CD4-positive, alpha-beta memory T cell (primary cell): Measurements from ENCODE around the gene NGEF. TPM values are rescaled to one million over a fixed set of nuclear protein-coding genes. Genes with fewer than 3 reads are reported as not detected.
A peak's percentile ranks its signal among the peaks of the same experiment; 100 is the strongest.

ENCODE experiments used
- CTCF ChIA-PET: fragments of 350-600 bp; sonication (Branson Sonifier 250); formaldehyde crosslinking; loops from one replicate; lab custom pipeline; 2021; ENCODE audit warnings: inconsistent platforms; ENCODE audit not compliant: partially characterized antibody; lab: Charles Lee
- POLR2A ChIA-PET: fragments of 350-600 bp; sonication (Branson Sonifier 250); formaldehyde crosslinking; loops from one replicate; lab custom pipeline; 2021; ENCODE audit not compliant: partially characterized antibody; lab: Charles Lee
- DNase-seq, 5 donors: peaks; one replicate each; pipeline versions ENCODE4 v3.0.0 to v3.0.0-alpha.2; 2020 to 2022; ENCODE audit warnings: mixed read lengths in 1 of 5
- H3K27ac ChIP-seq: one replicate; pipeline ENCODE4 v1.7.0; 2013; ENCODE audit warnings: low read depth, low read length
- H3K27me3 ChIP-seq: 2 replicates; pipeline ENCODE4 v1.7.0; 2013; ENCODE audit warnings: mild to moderate bottlenecking, low read length, moderate library complexity; ENCODE audit not compliant: insufficient read depth
- H3K36me3 ChIP-seq: 2 replicates; pipeline ENCODE4 v1.7.0; 2013; ENCODE audit warnings: mild to moderate bottlenecking, low read length, moderate library complexity; ENCODE audit not compliant: insufficient read depth
- H3K4me1 ChIP-seq: 2 replicates; pipeline ENCODE4 v1.7.0; 2013; ENCODE audit warnings: mild to moderate bottlenecking, low read length, moderate library complexity; ENCODE audit not compliant: insufficient read depth
- H3K4me3 ChIP-seq, 2 donors: one replicate each; pipeline ENCODE4 v1.7.0; 2013; ENCODE audit warnings: low read length in 2 of 2, mild to moderate bottlenecking in 1 of 2
- H3K9me3 ChIP-seq, 2 donors: one replicate each; pipeline ENCODE4 v1.7.0; 2013; ENCODE audit warnings: low read length in 2 of 2, control low read depth in 1 of 2; ENCODE audit not compliant: control insufficient read depth in 1 of 2
- H3K27ac Mint-ChIP-seq, 7 donors: one replicate each; pipeline ENCODE4 v1.8.0; 2020 to 2021; ENCODE audit warnings: mixed read lengths in 7 of 7, mild to moderate bottlenecking in 6 of 7, inconsistent platforms in 3 of 7, moderate library complexity in 3 of 7
- H3K27me3 Mint-ChIP-seq, 2 donors: one replicate each; pipeline ENCODE4 v1.8.0; 2020 to 2021; ENCODE audit warnings: mixed read lengths in 2 of 2
- H3K36me3 Mint-ChIP-seq, 2 donors: one replicate each; pipeline ENCODE4 v1.8.0; 2020 to 2021; ENCODE audit warnings: mixed read lengths in 2 of 2, inconsistent platforms in 1 of 2, mild to moderate bottlenecking in 1 of 2
- H3K4me1 Mint-ChIP-seq, 4 donors: one replicate each; pipeline ENCODE4 v1.8.0; 2020 to 2021; ENCODE audit warnings: mixed read lengths in 4 of 4, mild to moderate bottlenecking in 1 of 4
- H3K4me3 Mint-ChIP-seq, 8 donors: one replicate each; pipeline ENCODE4 v1.8.0; 2020 to 2021; ENCODE audit warnings: mixed read lengths in 8 of 8, mild to moderate bottlenecking in 7 of 8, moderate library complexity in 6 of 8, inconsistent platforms in 3 of 8
- H3K9me3 Mint-ChIP-seq, 8 donors: one replicate each; pipeline ENCODE4 v1.8.0; 2020 to 2021; ENCODE audit warnings: mixed read lengths in 8 of 8, mild to moderate bottlenecking in 5 of 8, inconsistent platforms in 3 of 8, moderate library complexity in 1 of 8
- intact Hi-C: fragments of 100-400 bp; cut with micrococcal nuclease; formaldehyde crosslinking; loops from one replicate; pipeline ENCODE4 v1.15.1; 2023
- polyA plus RNA-seq, 2 donors: library from polyadenylated mRNA; unstranded; fragments of 300-500 nt; fragmentation: Illumina TruSeq; gene quantifications; one replicate each; pipeline ENCODE4 v1.2.3, GENCODE V29; 2021
- total RNA-seq, 2 experiments: library from RNA; stranded (reverse); gene quantifications; one replicate each; pipeline ENCODE4 v1.2.3, GENCODE V29; 2021

The NGEF gene
- total and polyA plus RNA-seq, 4 experiments from 2014 or later: not detected

- H3K27ac ChIP-seq: no peak overlapping the region
- H3K4me1 ChIP-seq: no peaks in the 10 kb centered on the region
- intact Hi-C loops: no loop called here
- no peaks in the 10 kb centered on the region for H3K9me3 Mint-ChIP-seq
- no peak overlapping the region for H3K27ac Mint-ChIP-seq
- no peaks in the 10 kb centered on the region for H3K36me3 Mint-ChIP-seq
- H3K4me1 Mint-ChIP-seq: peaks cover 0 to 1% (median 0%) of the 10 kb centered on the region in 4 donors
- POLR2A ChIA-PET: no interaction called here
- no peak overlapping the region for H3K4me3 ChIP-seq
- peaks cover 4% of the 10 kb centered on the region for H3K27me3 ChIP-seq
- H3K36me3 ChIP-seq: no peaks in the 10 kb centered on the region
- CTCF ChIA-PET: no interaction called here
- DNase-seq: peak in 1 of 5 donors; percentile 12
- H3K27me3 Mint-ChIP-seq: peaks cover 17 to 20% of the 10 kb centered on the region in 2 donors
- no peak overlapping the region for H3K4me3 Mint-ChIP-seq
- H3K9me3 ChIP-seq: no peaks in the 10 kb centered on the region
Observed at GRCh38 chr2:232894251-232894650, 118.8 kb downstream of the NGEF start.

GRCh38 chr2:232893834-232894233, 119.2 kb downstream of the NGEF start:
- Mint-ChIP-seq H3K9me3 (no peaks in the 10 kb centered on the region), H3K4me1 (peaks cover 0 to 1% (median 0%) of the 10 kb centered on the region in 4 donors), H3K27me3 (peaks cover 17 to 20% of the 10 kb centered on the region in 2 donors), H3K4me3 (no peak overlapping the region), H3K36me3 (no peaks in the 10 kb centered on the region), H3K27ac (no peak overlapping the region)
- H3K4me1 ChIP-seq: no peaks in the 10 kb centered on the region
- no peaks in the 10 kb centered on the region for H3K36me3 ChIP-seq
- ChIA-PET POLR2A (no interaction called here), CTCF (no interaction called here)
- no peaks in the 10 kb centered on the region for H3K9me3 ChIP-seq
- H3K27ac ChIP-seq: no peak overlapping the region
- intact Hi-C loops: no loop called here
- H3K4me3 ChIP-seq: no peak overlapping the region
- DNase-seq: peak in 1 of 5 donors; percentile 20
- H3K27me3 ChIP-seq: peaks cover 4% of the 10 kb centered on the region

GRCh38 chr2:232892843-232893242, 120.2 kb downstream of the NGEF start:
- no peaks in the 10 kb centered on the region for H3K36me3 Mint-ChIP-seq
- peaks cover 17 to 22% of the 10 kb centered on the region in 2 donors for H3K27me3 Mint-ChIP-seq
- no peak overlapping the region for H3K27ac Mint-ChIP-seq
- CTCF ChIA-PET: no interaction called here
- peaks cover 4% of the 10 kb centered on the region for H3K27me3 ChIP-seq
- no peaks in the 10 kb centered on the region for H3K9me3 ChIP-seq
- no peak overlapping the region for H3K4me3 ChIP-seq
- H3K4me1 ChIP-seq: no peaks in the 10 kb centered on the region
- DNase-seq: peak in 1 of 5 donors; percentile 22
- H3K27ac ChIP-seq: no peak overlapping the region
- H3K4me3 Mint-ChIP-seq: no peak overlapping the region
- intact Hi-C loops: no loop called here
- H3K9me3 Mint-ChIP-seq: no peaks in the 10 kb centered on the region
- peaks cover 0 to 1% (median 0%) of the 10 kb centered on the region in 4 donors for H3K4me1 Mint-ChIP-seq
- POLR2A ChIA-PET: no interaction called here
- no peaks in the 10 kb centered on the region for H3K36me3 ChIP-seq

GRCh38 chr2:232892221-232892620, 120.8 kb downstream of the NGEF start:
- intact Hi-C loops: no loop called here
- H3K27ac ChIP-seq: no peak overlapping the region
- no peaks in the 10 kb centered on the region for H3K9me3 ChIP-seq
- ChIA-PET POLR2A (no interaction called here), CTCF (no interaction called here)
- DNase-seq: no peak
- no peaks in the 10 kb centered on the region for H3K36me3 ChIP-seq
- Mint-ChIP-seq H3K4me1 (peaks cover 0 to 1% (median 0%) of the 10 kb centered on the region in 4 donors), H3K9me3 (no peaks in the 10 kb centered on the region), H3K36me3 (no peaks in the 10 kb centered on the region), H3K4me3 (no peak overlapping the region), H3K27ac (no peak overlapping the region), H3K27me3 (peaks cover 17 to 22% of the 10 kb centered on the region in 2 donors)
- no peak overlapping the region for H3K4me3 ChIP-seq
- peaks cover 4% of the 10 kb centered on the region for H3K27me3 ChIP-seq
- no peaks in the 10 kb centered on the region for H3K4me1 ChIP-seq

- peaks cover 0 to 1% (median 0%) of the 10 kb centered on the region in 4 donors for H3K4me1 Mint-ChIP-seq
- intact Hi-C loops: no loop called here
- CTCF ChIA-PET: no interaction called here
Observed at GRCh38 chr2:232891621-232892071, 121.4 kb downstream of the NGEF start.

GRCh38 chr2:232890896-232891601, 122.0 kb downstream of the NGEF start:
- Mint-ChIP-seq H3K36me3 (no peaks in the 10 kb centered on the region), H3K4me3 (peak overlapping the region in 1 of 8 donors; percentile 35), H3K4me1 (peaks cover 0 to 1% (median 0%) of the 10 kb centered on the region in 4 donors), H3K27ac (no peak overlapping the region), H3K27me3 (peaks cover 17 to 22% of the 10 kb centered on the region in 2 donors), H3K9me3 (no peaks in the 10 kb centered on the region)
- Histone ChIP-seq H3K4me1 (no peaks in the 10 kb centered on the region), H3K27me3 (peaks cover 4% of the 10 kb centered on the region), H3K4me3 (no peak overlapping the region), H3K9me3 (no peaks in the 10 kb centered on the region), H3K36me3 (no peaks in the 10 kb centered on the region), H3K27ac (no peak overlapping the region)
- DNase-seq: peak in 1 of 5 donors; percentile 28
- intact Hi-C loops: no loop called here
- ChIA-PET POLR2A (no interaction called here), CTCF (no interaction called here)

More at GRCh38 chr2:232891621-232892071, 121.4 kb downstream of the NGEF start:
- no peaks in the 10 kb centered on the region for H3K4me1 ChIP-seq
- H3K27me3 ChIP-seq: peaks cover 4% of the 10 kb centered on the region
- POLR2A ChIA-PET: no interaction called here
- Mint-ChIP-seq H3K27me3 (peaks cover 17 to 22% of the 10 kb centered on the region in 2 donors), H3K4me3 (no peak overlapping the region), H3K27ac (no peak overlapping the region), H3K9me3 (no peaks in the 10 kb centered on the region), H3K36me3 (no peaks in the 10 kb centered on the region)
- DNase-seq: no peak
- no peaks in the 10 kb centered on the region for H3K9me3 ChIP-seq
- H3K27ac ChIP-seq: no peak overlapping the region
- no peaks in the 10 kb centered on the region for H3K36me3 ChIP-seq
- no peak overlapping the region for H3K4me3 ChIP-seq

- H3K27me3 Mint-ChIP-seq: peaks cover 17 to 22% of the 10 kb centered on the region in 2 donors
- CTCF ChIA-PET: no interaction called here
- peaks cover 0 to 1% (median 0%) of the 10 kb centered on the region in 4 donors for H3K4me1 Mint-ChIP-seq
- no peak overlapping the region for H3K4me3 ChIP-seq
- POLR2A ChIA-PET: no interaction called here
- intact Hi-C loops: no loop called here
- H3K4me1 ChIP-seq: no peaks in the 10 kb centered on the region
- no peaks in the 10 kb centered on the region for H3K36me3 ChIP-seq
- H3K4me3 Mint-ChIP-seq: no peak overlapping the region
- H3K27ac ChIP-seq: no peak overlapping the region
- no peak overlapping the region for H3K27ac Mint-ChIP-seq
- H3K36me3 Mint-ChIP-seq: no peaks in the 10 kb centered on the region
- DNase-seq: no peak
- H3K9me3 Mint-ChIP-seq: no peaks in the 10 kb centered on the region
- H3K27me3 ChIP-seq: peaks cover 4% of the 10 kb centered on the region
- H3K9me3 ChIP-seq: no peaks in the 10 kb centered on the region
Observed at GRCh38 chr2:232890536-232890895, 122.5 kb downstream of the NGEF start.
